CD4-positive, alpha-beta T cell (primary cell): ENCODE results near the gene ZBTB24. TPM values are rescaled to one million over a fixed set of nuclear protein-coding genes. Genes with fewer than 3 reads are reported as not detected.

ENCODE experiments used
- ATAC-seq: fragments of 200-7000 bp; cut with Tn5 transposase; one replicate; pipeline ENCODE4 v1.10.0; 2022; ENCODE audit warnings: mild to moderate bottlenecking; ENCODE audit not compliant: poor library complexity
- CTCF ChIA-PET: fragments of 350-600 bp; sonication (Branson Sonifier 250); formaldehyde crosslinking; loops from one replicate; lab custom pipeline; 2021; ENCODE audit warnings: antibody characterized with exemption, inconsistent platforms; lab: Charles Lee
- POLR2A ChIA-PET: fragments of 350-600 bp; sonication (Branson Sonifier 250); formaldehyde crosslinking; loops from one replicate; lab custom pipeline; 2021; ENCODE audit warnings: antibody characterized with exemption, inconsistent platforms; lab: Charles Lee
- DNase-seq, 14 experiments: peaks; one replicate each; pipeline ENCODE4 v3.0.0-alpha.2; 2013 to 2020; ENCODE audit warnings: mixed read lengths in 2 of 14
- H3K27ac ChIP-seq, 2 donors: one replicate each; pipeline versions ENCODE4 v1.5.1 to v1.7.0; 2013; ENCODE audit warnings: low read length in 2 of 2, low read depth in 1 of 2, mild to moderate bottlenecking in 1 of 2
- H3K27me3 ChIP-seq, 2 experiments: 1 replicate in 1 of 2; 2 replicates in 1 of 2; pipeline versions ENCODE4 v1.6.1 to v1.7.0; 2013; ENCODE audit warnings: low read length in 2 of 2, control low read depth in 1 of 2, mild to moderate bottlenecking in 1 of 2, moderate library complexity in 1 of 2; ENCODE audit not compliant: insufficient read depth in 2 of 2, control insufficient read depth in 1 of 2
- H3K36me3 ChIP-seq: one replicate; pipeline ENCODE4 v1.6.1; 2013; ENCODE audit warnings: low read length, control low read depth; ENCODE audit not compliant: insufficient read depth
- H3K4me1 ChIP-seq: one replicate; pipeline ENCODE4 v1.6.1; 2013; ENCODE audit warnings: low read length, control low read depth; ENCODE audit not compliant: insufficient read depth
- H3K4me3 ChIP-seq: one replicate; pipeline ENCODE4 v1.5.1; 2013; ENCODE audit warnings: mild to moderate bottlenecking, low read length, moderate library complexity
- H3K9me3 ChIP-seq, 2 experiments: 1 replicate in 1 of 2; 2 replicates in 1 of 2; pipeline versions ENCODE4 v1.6.1 to v1.7.0; 2013; ENCODE audit warnings: low read length in 2 of 2, mild to moderate bottlenecking in 2 of 2, control low read depth in 1 of 2, moderate library complexity in 1 of 2; ENCODE audit not compliant: control insufficient read depth in 1 of 2, insufficient read depth in 1 of 2
- H3K27ac Mint-ChIP-seq: one replicate; pipeline ENCODE4 v1.8.0; 2020; ENCODE audit warnings: mixed read lengths
- H3K27me3 Mint-ChIP-seq: one replicate; pipeline ENCODE4 v1.8.0; 2021; ENCODE audit warnings: mixed read lengths
- H3K36me3 Mint-ChIP-seq: one replicate; pipeline ENCODE4 v1.8.0; 2021; ENCODE audit warnings: low read depth, mixed read lengths
- H3K4me1 Mint-ChIP-seq: one replicate; pipeline ENCODE4 v1.8.0; 2021; ENCODE audit warnings: low read depth, mixed read lengths
- H3K4me3 Mint-ChIP-seq: one replicate; pipeline ENCODE4 v1.8.0; 2020; ENCODE audit warnings: mild to moderate bottlenecking, mixed read lengths
- H3K9me3 Mint-ChIP-seq: one replicate; pipeline ENCODE4 v1.8.0; 2020; ENCODE audit warnings: mixed read lengths
- intact Hi-C, 2 experiments: fragments of 100-400 bp; cut with DNase I in 1 of 2; cut with micrococcal nuclease in 1 of 2; formaldehyde crosslinking; loops; one replicate each; pipeline versions ENCODE4 v1.15.1 to v1.9.0; 2023 to 2025; cut with DNase I, micrococcal nuclease
- polyA plus RNA-seq, 2 donors: library from polyadenylated mRNA; unstranded; fragments of 120-200 nt; gene quantifications; one replicate each; pipeline ENCODE4 v1.2.1, GENCODE V29; 2013
- total RNA-seq, 174 experiments: library from RNA in 2 of 174; stranded (reverse) in 2 of 174; gene quantifications; one replicate each; pipeline ENCODE4 v1.2.3 and lab custom pipeline; 2021 to 2026
- TF ChIP-seq, protein P1 (sequence below): fragments of 200-600 bp; IDR thresholded peaks from one replicate; pipeline ENCODE4 v1.8.0; 2022; ENCODE audit warnings: antibody characterized with exemption, mild to moderate bottlenecking

The ZBTB24 gene
- 10 to 100 TPM; 10.4 to 10.5 TPM for total RNA-seq
- polyA plus RNA-seq (2013, experiment 1 of 2) = 13.2 TPM
- polyA plus RNA-seq (2013, experiment 2 of 2) = 15.8 TPM
- total RNA-seq (lab: John Stamatoyannopoulos, UW) = 47.6 to 120 (median 85.3) reads per million in 172 experiments

DNA sequence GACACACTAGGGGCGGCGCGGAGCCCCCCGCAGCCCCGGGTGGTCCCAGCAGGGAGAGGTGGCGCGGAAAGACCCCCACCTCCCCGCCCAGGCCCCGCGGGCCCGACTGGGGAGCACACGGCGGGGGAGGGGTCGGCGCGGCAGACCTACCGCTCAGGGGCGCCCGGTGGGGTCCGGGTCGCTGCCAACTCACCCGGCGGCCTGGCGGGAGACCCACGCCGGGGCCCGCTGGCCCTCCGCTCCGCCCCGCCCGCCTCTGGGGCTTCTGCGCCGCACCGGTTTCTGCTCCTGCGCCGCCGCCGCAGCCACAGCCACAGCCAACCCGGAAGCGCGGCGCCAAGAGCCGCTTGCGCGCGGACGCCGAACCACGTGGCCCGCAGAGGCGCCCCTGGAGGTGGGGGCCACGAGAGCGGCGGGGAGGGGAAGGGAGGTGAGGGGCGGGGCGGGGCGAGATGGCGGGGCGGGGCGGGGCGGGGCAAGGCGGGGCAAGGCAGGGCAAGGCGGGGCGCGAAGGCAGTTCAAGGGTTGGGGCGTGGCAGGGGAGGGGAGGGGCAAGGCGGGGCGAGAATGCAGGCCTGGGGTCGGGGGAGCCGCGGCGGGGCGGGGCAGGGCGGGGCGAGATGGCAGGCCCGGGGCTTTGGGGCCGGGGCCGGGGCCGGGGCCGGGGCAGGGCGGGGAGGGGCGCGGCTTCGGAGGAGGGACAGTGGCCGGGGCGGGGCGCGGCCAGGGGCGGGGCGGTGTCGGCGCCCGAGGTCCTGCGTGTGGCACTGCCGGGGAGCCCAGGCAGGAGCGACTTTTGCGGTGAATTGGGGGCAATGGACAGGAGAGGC lies at the start of gene ZBTB24:
ZBTB24 (minus strand) TSS at position 315 of the 830 bp plus-strand sequence. CDS start 1,193 bp downstream, outside the sequence.
- H3K9me3 Mint-ChIP-seq = no peaks in the 10 kb centered on the region
- no peaks in the 10 kb centered on the region for H3K9me3 ChIP-seq
- peak within 1 kb of the TSS; percentile 85 for H3K4me3 ChIP-seq
- peaks cover 43% of the 10 kb centered on the region for H3K36me3 Mint-ChIP-seq
- peaks cover 18% of the 10 kb centered on the region for H3K36me3 ChIP-seq
- H3K27me3 ChIP-seq = no peaks in the 10 kb centered on the region
- TF ChIP-seq, protein P1, sequence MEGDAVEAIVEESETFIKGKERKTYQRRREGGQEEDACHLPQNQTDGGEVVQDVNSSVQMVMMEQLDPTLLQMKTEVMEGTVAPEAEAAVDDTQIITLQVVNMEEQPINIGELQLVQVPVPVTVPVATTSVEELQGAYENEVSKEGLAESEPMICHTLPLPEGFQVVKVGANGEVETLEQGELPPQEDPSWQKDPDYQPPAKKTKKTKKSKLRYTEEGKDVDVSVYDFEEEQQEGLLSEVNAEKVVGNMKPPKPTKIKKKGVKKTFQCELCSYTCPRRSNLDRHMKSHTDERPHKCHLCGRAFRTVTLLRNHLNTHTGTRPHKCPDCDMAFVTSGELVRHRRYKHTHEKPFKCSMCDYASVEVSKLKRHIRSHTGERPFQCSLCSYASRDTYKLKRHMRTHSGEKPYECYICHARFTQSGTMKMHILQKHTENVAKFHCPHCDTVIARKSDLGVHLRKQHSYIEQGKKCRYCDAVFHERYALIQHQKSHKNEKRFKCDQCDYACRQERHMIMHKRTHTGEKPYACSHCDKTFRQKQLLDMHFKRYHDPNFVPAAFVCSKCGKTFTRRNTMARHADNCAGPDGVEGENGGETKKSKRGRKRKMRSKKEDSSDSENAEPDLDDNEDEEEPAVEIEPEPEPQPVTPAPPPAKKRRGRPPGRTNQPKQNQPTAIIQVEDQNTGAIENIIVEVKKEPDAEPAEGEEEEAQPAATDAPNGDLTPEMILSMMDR = no peak
- H3K27me3 Mint-ChIP-seq = no peaks in the 10 kb centered on the region
- peak; percentile 78 to 97 (median 88) for DNase-seq
- H3K4me1 ChIP-seq = peaks cover 36% of the 10 kb centered on the region
- peak; percentile 87 for ATAC-seq
- H3K27ac Mint-ChIP-seq = peak within 1 kb of the TSS; percentile 79
- POLR2A ChIA-PET = interaction anchor here (0.6 to 6.5 kb wide), 10 partner anchors 9 to 925 kb away, joined by 3 to 86 read pairs (median 4); partner anchors contain the start of genes CD164, CEP57L1, MICAL1 and PPIL6
- H3K27ac ChIP-seq = peak within 1 kb of the TSS; percentile 68 to 77
- H3K4me3 Mint-ChIP-seq = peak within 1 kb of the TSS; percentile 96
- peaks cover 55% of the 10 kb centered on the region for H3K4me1 Mint-ChIP-seq
- intact Hi-C loops = loop anchor here (1.0 to 10.0 kb wide), 9 partner anchors 28 to 1768 kb away; partner anchors contain the start of genes MICAL1 (in 2 of the 2), PPIL6 (in 2 of the 2), SMPD2 (in 2 of the 2) and ARMC2 (in 1 of the 2)
- CTCF ChIA-PET = interaction anchor here (0.8 to 3.9 kb wide), 6 partner anchors 20 to 100 kb away, joined by 3 to 15 read pairs (median 4); partner anchors contain the start of genes CD164, MICAL1, PPIL6 and SMPD2

DNA sequence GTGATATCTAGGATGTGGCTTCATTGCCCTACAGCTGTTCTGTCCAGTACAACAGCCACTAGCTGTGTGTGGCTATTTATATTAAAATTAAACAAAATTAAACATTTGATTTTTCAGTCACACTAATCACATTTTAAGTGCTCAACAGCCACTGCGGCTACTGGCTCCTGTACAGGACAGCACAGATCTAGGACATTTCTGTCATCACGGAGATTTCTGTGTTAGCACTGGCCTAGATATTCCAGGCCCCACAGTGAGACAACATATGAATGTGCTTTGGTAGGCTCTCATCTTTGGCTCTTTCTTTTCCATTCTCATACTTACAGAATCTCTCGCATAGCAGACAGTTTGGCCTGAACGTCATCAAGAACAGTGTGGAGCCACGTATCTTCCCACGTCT lies 48.4 kb upstream of the ZBTB24 start:
- Histone ChIP-seq H3K36me3 (no peaks in the 10 kb centered on the region), H3K27me3 (no peaks in the 10 kb centered on the region), H3K4me1 (peaks cover 4% of the 10 kb centered on the region), H3K27ac (no peak overlapping the region), H3K9me3 (no peaks in the 10 kb centered on the region), H3K4me3 (no peak overlapping the region)
- ChIA-PET POLR2A (no interaction called here), CTCF (no interaction called here)
- ATAC-seq (no peak), DNase-seq (no peak)
- no peaks in the 10 kb centered on the region for H3K4me1 Mint-ChIP-seq
- no peak overlapping the region for H3K27ac Mint-ChIP-seq
- no peaks in the 10 kb centered on the region for H3K36me3 Mint-ChIP-seq
- H3K4me3 Mint-ChIP-seq = no peak overlapping the region
- TF ChIP-seq, protein P1 = no peak
- intact Hi-C loops = loop anchor here in 1 of 2 experiments (5.0 kb wide), 1 partner anchor 344 kb away; no protein-coding TSS in a partner anchor
- no peaks in the 10 kb centered on the region for H3K9me3 Mint-ChIP-seq
- no peaks in the 10 kb centered on the region for H3K27me3 Mint-ChIP-seq

DNA sequence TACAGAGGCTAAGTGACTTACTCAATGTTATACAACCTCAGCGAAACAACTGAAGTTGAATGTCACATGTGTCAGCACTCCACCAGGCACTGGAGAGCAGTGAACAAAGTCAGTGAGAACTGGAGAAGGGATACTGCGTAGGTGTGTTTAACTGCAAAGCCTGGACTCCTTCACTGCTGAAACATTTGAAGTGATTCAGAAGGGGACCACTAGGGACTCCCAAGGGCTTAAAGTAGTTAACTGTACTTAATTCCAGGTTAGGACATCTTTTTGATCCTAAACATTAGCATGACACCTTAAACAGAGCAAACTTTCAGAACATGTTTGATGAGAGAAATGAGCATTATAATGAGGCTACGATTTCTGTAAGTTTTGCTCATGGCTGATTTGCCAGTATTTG lies 45.0 kb upstream of the ZBTB24 start:
- H3K9me3 Mint-ChIP-seq = peaks cover 2% of the 10 kb centered on the region
- TF ChIP-seq, protein P1 = no peak
- H3K27me3 ChIP-seq = no peaks in the 10 kb centered on the region
- ChIA-PET POLR2A (no interaction called here), CTCF (interaction anchor here (0.7 kb wide), 1 partner anchor 19 kb away, joined by 3 read pairs; no protein-coding TSS in a partner anchor)
- no peaks in the 10 kb centered on the region for H3K27me3 Mint-ChIP-seq
- intact Hi-C loops = loop anchor here (1.0 to 5.0 kb wide), 6 partner anchors 164 to 863 kb away; partner anchors contain the start of genes AK9 (in 1 of the 2) and FIG4 (in 1 of the 2)
- DNase-seq = no peak
- H3K4me3 Mint-ChIP-seq = no peak overlapping the region
- ATAC-seq = no peak
- H3K36me3 Mint-ChIP-seq = no peaks in the 10 kb centered on the region
- H3K27ac ChIP-seq = no peak overlapping the region
- no peak overlapping the region for H3K4me3 ChIP-seq
- H3K4me1 ChIP-seq = peaks cover 4% of the 10 kb centered on the region
- H3K27ac Mint-ChIP-seq = no peak overlapping the region
- H3K9me3 ChIP-seq = no peaks in the 10 kb centered on the region
- H3K36me3 ChIP-seq = no peaks in the 10 kb centered on the region
- no peaks in the 10 kb centered on the region for H3K4me1 Mint-ChIP-seq
